HG03025 (cell line): ENCODE data around the gene TAOK1.
"Not testable (repeated sequence)": the region's sequence is repeated elsewhere in the genome, so short reads cannot be mapped to it uniquely, and the experiment has no call there.

Experiments used
- ATAC-seq: cut with Tn5 transposase; IDR thresholded peaks from one replicate; pipeline ENCODE4 v1.9.1; 2021; ENCODE audit warnings: mild to moderate bottlenecking, moderate library complexity; ENCODE audit not compliant: unreplicated experiment, low FRiP score

The TAOK1 gene

DNA sequence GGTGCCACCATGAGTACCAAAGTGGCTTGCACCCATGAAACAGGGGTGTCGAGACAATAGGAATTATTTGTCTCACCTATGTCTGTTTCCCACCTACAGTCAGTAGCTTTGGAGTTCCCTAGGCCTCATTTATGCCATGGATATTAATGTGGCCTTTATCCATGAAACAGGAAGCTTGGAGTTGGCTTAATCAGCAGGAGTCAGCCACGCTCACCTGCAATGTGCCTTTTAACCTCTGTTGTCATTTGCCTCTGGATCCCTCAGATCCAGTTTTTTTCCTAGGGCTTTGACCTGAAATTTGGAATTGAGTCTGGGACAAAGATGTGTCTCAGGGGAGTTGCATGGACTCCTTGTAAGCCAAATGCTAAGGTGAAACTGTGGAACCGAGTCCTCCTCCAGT is 44.4 kb downstream of the TAOK1 start:
- ATAC-seq: no peak

DNA sequence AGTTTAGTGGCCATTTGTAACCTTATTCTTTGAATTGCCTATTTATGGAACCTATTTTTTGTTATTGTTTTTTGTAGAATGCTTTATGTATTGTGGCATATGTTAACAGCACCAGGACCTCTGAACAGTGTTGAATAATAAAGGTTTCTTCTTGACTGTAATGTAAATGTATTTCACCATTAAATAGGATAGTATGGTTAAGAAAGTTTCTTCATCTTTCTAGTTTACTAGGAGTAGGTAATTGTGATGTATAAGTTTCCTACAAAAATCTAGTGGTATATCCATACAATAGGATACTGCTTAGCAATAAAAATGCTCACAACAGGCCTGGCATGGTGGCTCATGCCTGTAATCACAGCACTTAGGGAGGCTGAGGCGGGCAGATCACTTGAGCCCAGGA is 52.3 kb downstream of the TAOK1 start:
- no peak for ATAC-seq

DNA sequence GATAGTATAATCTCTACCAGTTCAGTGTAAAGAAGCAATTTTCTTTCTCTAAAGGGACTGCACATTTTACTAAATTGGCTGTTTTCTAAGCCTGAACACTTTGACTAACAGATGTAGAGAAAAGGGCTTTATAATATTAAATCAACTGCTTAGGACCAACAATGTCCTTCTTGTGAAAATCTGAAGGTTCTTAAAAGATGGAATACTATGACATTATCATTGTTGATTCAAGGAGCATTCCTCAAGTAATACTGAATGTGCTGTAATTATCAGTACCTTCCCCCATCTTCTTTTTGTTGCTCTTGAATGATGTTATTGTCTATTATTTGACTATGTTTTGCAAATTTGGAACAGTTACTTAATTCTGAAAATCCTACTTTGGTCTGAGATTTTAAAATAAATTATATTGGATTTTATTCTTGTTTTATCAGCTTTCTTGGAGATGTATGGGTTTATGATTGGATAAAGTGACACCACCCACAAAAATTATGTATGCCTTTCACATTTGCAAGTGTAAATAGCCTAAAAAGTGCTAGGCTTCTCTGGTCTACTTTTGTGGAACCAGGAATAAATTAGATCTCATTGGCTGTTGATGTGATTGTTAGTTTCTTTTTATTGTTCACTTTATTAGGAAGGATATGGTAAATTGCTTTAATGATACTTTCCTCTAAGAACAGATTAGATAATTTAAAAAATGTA is 53.0 kb downstream of the TAOK1 start:
- no peak for ATAC-seq

DNA sequence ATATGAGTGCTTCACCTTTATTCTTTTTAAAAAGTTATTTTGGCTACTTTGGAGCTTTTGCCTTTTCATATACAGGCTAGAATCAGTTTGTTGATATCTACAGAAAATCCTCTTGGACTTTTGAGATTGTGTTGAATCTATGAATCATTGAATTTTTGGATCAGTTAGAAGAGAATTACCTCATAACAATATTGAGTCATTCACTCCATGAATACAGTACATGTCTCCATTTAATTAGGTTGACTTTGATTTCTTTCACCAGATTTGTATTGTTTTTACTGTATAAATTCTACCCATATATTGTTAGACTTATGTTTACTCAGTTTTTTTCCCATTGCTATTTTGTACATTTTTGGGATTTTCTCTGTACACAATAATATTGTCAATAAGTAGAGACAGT is 54.4 kb downstream of the TAOK1 start:
- no peak for ATAC-seq

DNA sequence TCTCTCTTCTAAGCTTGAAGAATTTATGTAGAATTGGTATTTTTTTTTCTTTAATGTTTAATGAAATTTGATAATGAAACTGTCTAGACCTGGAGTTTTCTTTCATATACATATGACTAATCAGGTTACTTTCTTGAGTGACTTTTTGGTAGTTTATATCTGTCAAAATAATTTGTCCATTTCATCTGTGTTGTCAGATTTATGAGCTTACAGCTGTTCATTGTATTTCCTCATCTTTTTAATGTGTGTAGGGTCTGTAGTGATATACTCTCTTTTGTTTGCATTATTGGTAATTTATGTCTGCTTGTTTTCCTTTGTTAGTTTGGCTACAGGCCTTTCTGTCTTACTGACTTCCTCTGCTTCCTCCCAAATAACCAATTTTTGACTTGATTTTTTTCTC is 55.7 kb downstream of the TAOK1 start:
- ATAC-seq: no peak

DNA sequence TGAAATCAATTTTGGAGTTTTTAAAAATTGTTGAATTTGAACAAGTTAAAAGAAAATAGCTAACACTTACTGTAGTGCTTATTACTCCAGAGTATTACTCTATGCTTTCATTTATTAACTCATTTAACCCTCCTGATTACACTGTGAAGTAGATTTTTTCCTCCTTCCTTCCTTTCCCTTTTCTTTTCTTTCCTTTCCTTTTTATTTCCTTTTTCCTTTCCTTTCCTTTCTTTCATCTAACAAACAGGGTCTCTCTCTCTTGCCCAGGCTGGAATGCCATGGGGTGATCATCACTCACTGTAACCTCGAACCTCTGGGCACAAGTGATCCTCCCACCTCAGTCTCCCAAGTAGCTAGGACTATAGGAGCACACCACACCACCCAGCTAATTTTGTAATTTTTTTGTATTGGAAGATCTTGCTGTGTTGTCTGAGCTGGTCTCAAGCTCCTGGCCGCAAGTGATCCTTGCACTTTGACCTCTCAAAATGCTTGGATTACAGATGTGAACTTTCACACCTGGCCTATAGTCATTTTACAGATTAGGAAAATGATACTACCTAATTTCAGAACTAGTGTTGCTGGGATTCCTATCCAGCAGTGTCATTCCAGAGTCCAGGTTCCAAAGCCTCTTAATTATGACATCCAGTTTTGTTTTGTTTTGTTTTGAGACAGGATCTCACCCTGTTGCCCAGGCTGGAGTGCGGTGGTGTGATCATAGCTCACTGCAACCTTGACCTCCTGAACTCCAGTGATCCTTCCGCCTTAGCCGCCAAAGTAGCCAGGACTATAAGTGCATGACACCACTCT is 59.9 kb downstream of the TAOK1 start:
- ATAC-seq: no peak

DNA sequence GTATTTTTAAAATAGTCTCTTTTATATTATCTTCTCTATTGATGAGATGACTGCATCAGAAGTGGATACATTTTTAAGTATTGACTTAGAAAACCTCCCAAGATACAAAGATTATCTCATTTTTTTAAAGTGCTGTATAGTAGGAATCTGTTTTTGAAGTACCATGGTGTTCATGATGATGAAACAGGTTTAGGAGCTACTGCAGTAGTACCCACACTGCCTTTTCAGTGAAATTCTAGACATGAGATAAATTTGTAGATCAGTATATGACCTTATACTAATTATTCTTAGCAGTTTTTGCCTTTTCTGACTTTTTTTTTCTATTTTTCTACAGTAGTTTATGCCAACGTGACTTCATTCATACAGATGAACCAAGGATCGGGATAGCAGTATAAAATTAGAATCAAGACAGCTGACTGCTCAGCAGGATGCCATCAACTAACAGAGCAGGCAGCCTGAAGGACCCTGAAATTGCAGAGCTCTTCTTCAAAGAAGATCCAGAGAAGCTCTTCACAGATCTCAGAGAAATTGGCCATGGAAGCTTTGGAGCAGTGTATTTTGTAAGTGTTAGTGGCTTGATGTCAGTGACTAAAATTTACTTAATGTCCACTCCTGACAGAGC is 61.1 kb downstream of the TAOK1 start:
- ATAC-seq: no peak

DNA sequence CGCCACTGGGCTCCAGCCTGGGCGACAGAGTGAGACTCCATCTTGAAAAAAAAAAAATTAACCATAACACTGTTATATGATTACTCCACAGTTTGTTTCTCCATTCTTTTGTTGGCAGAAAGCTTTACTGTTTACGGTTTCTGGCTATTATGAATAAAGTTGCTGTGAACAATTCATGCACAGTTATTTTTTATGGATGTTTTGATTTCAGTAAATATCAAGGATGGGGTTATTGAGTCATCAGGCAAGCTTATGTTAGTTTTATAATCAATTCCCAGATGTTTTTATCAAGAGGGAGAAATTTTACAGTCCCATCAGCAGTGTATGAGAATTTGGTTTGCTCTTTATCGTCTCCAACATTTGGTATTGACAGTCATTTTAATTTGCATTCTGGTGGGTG is 67.9 kb downstream of the TAOK1 start:
- ATAC-seq: no peak

DNA sequence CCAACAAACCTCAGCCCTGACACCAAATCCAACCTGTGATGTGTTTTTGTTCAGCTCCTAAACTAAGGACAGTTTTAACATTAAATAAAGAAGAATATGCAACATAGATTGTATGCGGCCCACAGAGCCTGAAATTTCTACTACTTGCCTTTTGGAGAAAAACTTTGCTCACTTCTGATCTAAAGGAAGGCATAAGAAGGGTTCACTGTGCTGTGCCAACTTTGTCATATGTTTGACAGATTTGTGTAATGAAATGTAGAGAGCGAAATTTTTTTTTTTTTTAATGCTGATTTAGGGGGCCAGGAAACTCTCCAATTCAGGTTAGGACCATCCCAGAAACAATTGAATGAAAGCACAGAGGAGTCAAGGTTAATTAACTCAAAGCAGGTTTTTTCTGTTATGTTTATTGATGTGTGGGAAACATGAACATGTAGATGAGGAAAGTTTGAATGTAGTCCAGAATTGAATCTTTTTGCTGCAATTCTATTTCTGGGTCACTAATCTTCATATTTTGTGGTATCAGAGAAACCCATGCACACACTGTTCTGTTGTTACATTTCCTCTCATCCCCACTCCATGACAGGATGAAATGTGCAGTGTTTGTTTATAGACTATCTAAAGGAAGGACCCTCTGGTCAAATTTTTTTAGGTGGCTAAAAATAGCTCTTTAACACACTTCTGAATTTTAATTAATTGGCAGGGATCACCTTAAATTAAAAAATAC is 71.5 kb downstream of the TAOK1 start:
- ATAC-seq: no peak

DNA sequence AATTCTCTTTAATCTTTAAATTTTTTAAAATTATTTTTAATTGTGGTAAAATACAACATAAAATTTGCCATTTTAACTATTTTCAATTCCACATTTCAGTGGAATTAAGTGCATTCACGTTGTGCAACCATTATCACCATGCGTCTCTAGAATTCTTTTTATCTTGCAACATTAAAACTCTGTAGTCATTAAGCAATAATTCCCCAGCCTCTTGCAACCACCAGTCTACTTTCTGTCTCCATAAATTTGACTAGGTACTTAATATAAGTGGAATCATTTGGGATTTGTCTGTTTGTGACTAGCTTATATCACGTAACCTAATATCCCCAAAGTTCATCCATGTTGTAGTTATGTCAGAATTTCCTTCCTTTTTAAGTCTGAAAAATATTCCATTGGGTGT is 79.1 kb downstream of the TAOK1 start:
- ATAC-seq: no peak

DNA sequence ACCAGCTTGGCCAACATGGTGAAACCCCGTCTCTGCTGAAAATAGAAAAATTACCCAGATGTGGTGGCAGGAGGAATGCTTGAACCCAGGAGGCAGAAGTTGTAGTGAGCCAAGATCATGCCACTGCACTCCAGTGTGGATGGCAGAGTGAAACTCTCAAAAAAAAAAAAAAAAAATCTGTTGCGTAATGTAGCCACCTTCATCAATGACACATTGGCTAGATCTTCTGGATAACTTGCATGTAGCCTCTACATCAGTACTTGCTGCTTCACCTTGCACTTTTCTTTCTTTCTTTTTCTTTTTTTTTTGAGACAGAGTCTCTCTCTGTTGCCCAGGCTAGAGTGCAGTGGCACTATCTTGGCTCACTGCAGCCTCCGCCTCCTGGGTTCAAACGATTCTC is 83.3 kb downstream of the TAOK1 start:
- ATAC-seq: not testable (repeated sequence)

DNA sequence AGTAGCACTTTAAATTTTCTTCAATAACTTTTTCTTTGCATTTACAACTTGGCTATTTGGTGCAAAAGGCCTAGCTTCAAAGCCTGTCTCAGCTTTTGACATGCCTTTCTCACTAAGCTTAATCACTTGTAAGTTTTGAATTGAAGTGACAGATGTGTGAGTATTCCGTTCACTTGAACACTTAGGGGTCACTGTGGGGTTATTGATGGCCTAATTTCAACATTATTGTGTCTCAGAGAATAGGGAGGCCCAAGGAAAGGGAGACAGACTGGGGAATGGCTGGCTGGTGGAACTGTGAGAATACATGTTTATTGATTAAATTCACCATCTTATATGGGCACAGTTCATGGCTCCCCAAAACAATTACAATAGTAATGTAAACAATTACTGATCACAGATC is 84.1 kb downstream of the TAOK1 start:
- no peak for ATAC-seq

DNA sequence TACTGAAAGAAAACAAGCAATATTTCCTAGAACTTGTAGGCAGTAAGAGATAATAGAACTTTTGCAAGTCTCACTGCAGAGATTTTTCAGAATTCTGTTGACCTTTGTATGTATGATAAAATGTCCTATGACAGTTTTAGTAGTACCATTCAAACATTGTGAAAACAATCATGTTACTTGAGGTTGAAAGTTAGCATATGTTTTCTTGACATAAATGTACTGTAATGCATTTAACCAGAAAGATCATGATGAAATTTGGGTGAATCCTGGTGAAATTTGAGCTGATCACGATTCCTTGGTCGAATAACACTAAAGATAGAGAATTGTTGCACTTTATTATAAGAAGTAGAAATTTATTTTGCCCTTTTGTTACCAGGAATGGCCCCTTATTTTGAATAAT is 85.7 kb downstream of the TAOK1 start:
- ATAC-seq: no peak

DNA sequence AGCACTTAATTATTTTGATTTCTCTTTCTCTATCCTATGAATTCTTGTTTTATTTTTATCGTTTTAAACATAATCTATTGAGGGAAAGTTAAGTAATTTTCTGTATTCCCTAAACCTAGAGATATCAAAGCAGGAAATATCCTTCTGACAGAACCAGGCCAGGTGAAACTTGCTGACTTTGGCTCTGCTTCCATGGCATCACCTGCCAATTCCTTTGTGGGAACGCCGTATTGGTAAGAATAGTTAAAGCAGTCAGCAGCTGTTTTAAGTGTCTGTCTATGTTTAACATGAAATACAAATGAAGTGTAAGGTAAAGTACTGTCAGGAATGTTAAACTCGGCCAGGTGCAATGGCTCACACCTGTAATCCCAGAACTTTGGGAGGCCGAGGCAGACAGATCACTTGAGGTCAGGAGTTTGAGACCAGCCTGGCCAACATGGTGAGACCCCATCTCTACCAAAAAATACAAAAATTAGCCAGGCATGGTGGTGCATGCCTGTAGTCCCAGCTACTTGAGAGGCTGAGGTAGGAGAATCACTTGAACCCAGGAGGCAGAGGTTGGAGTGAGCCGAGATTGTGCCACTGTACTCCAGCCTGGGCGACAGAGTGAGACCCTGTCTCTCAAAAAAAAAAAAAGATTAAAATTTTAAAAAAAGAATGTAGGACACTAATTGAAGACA is 90.2 kb downstream of the TAOK1 start:
- not testable (repeated sequence) for ATAC-seq

DNA sequence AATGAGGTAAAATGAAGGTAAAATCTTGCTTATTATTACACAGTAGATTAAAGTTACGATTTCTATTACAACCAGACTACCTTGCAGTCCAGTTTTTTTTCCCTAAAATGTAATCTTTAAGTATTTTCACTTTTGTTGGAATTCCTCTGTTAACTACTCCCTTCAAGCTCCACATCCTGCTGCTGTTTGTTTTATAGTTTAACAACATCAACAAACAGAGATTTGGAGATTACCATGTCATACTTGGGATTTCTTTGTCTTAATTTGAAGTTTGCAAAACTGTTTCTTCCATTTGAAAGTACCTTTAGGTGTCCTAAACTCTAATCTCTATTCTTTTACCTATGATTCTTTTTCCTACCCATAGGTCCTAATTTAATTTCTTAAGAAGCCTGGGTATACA is 93.3 kb downstream of the TAOK1 start:
- ATAC-seq: no peak

DNA sequence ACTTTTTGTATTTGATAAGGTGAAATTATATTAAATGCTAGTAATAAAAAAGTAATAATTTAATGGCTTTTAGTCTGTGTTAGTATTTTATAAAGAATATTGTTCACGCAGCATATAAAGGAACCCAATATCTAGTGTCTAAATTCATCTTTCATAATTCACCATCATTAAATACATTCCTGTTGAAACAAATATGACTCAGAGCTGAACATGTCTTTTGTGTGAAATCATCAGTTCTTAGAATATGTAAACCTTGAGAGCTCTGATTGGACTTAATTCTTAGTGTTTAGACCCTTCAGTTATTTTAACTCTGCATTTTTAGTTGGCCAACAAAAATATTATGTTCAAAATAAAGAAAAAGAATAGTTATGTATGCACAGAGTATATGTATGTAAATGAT is 104.8 kb downstream of the TAOK1 start:
- no peak for ATAC-seq

DNA sequence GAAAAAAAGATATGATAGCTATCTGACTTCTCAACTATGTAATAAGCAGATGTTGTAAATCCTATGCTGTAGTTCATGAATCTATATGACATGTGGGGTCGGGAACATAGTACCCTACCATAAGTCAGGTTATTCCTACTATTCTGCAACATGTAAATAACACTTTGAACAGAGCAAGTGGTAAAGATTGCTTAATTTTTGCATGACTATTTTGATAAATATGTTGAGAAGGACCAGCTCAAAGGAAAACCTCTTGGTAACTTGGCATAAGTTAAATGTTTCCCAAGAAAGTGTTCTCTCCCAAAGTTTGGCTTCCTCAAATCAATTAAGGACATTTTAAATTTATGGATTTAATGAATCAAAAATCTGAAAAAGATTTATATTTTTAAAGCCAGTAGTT is 114.5 kb downstream of the TAOK1 start:
- ATAC-seq: no peak

DNA sequence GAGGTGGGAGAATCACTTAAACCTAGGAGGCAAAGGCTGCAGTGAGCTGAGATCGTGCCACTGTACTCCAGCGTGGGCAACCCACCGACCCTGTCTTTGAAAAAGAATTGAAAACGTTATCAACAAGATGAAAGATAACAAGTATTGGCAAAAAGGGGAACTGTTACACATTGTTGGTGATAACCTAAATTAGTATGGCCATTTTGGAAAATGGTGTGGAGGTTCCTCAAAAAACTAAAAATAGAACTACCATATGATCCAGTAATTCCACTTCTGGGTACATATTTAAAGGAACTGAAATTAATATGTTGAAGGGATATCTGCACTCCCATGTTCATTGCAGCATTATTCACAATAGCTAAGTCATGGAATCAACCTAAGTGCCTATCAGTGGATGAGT is 115.7 kb downstream of the TAOK1 start:
- ATAC-seq: no peak

DNA sequence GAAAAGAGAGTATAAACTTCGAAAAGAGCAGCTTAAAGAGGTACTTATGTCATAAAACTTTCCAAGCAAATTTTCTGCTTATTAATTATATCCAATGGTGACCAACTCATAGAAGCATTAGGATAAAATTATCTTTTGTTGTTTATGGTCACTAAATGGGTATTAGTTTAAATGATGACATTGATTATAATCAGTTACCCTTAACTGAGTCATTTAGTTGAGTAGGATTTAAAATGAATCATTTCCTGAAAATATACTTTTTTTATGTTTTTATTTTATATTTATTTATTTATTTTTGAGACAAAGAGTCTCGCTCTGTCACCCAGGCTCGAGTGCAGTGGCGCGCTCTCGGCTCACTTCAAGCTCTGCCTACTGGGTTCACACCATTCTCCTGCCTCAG is 120.8 kb downstream of the TAOK1 start:
- ATAC-seq: no peak

DNA sequence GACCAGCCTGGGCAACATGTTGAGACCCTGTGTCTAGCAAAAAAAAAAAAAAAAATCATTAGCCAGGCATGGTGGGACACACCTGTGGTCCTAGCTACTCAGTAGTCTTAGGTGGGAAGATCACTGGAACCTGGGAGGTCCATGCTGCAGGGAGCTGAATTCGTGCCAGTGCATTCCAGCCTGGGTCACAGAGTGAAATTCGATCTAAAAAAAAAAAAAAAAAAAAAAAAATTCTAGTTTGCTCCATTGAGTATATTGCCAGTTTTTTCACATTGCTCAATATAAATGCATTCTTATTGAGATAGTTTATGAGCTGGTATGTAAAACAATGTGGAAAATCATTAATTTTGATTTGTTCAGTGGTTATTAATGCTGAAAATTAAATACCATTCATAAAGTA is 124.6 kb downstream of the TAOK1 start:
- ATAC-seq: no peak

DNA sequence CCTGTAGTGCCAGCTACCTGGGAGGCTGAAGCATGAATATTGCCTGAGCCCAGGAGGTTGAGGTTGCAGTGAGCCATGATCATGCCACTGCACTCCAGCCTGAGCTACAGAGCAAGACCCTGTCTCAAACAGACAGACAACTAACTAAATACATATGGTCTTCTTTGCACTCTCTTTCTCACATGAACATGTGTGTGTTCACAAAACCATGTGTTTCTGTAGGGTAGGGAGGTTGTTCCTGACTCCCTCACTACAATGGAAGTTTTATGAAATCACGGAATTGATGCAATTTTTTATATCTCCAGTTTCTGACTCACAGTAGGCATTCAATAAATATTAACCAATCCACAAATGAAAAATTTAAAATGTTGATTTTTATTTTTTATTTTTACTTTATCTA is 128.2 kb downstream of the TAOK1 start:
- no peak for ATAC-seq
